Ishikawa (cell line): ENCODE measurements around the gene AGAP1.

Source experiments
- CEBPB ChIP-seq: IDR thresholded peaks from 2 replicates; pipeline ENCODE4 v1.6.1; 2012
- CREB1 ChIP-seq: IDR thresholded peaks from 2 replicates; pipeline ENCODE4 v1.6.1; 2012; ENCODE audit warnings: low read depth
- EGR1 ChIP-seq: IDR thresholded peaks from 2 replicates; pipeline ENCODE4 v1.6.1; 2012
- EP300 ChIP-seq: IDR thresholded peaks from 2 replicates; pipeline ENCODE4 v1.6.1; 2012; ENCODE audit warnings: borderline replicate concordance
- FOXM1 ChIP-seq: IDR thresholded peaks from 2 replicates; pipeline ENCODE4 v1.6.1; 2012; ENCODE audit warnings: low read depth, borderline replicate concordance
- NFIC ChIP-seq: IDR thresholded peaks from 2 replicates; pipeline ENCODE4 v1.6.1; 2012
- RAD21 ChIP-seq: IDR thresholded peaks from 2 replicates; pipeline ENCODE4 v1.6.1; 2012; ENCODE audit warnings: low read depth
- TAF1 ChIP-seq: IDR thresholded peaks from 2 replicates; pipeline ENCODE4 v1.6.1; 2012; ENCODE audit warnings: low read depth, mild to moderate bottlenecking
- TCF12 ChIP-seq: IDR thresholded peaks from 2 replicates; pipeline ENCODE4 v1.6.1; 2012; ENCODE audit warnings: low read depth
- TEAD4 ChIP-seq: IDR thresholded peaks from 2 replicates; pipeline ENCODE4 v1.6.1; 2012
- YY1 ChIP-seq: IDR thresholded peaks from 2 replicates; pipeline ENCODE4 v1.6.1; 2012; ENCODE audit warnings: low read depth
- ZBTB7A ChIP-seq: IDR thresholded peaks from 2 replicates; pipeline ENCODE4 v1.6.1; 2012; ENCODE audit warnings: low read depth
- TF ChIP-seq, protein P1 (sequence below): IDR thresholded peaks from 2 replicates; pipeline ENCODE4 v1.6.1; 2012
- TF ChIP-seq, protein P2 (sequence below): IDR thresholded peaks from 2 replicates; pipeline ENCODE4 v1.6.1; 2012; ENCODE audit warnings: low read depth, mild to moderate bottlenecking
- TF ChIP-seq, protein P3 (sequence below): IDR thresholded peaks from 2 replicates; pipeline ENCODE4 v1.6.1; 2012

AGAP1 gene

DNA sequence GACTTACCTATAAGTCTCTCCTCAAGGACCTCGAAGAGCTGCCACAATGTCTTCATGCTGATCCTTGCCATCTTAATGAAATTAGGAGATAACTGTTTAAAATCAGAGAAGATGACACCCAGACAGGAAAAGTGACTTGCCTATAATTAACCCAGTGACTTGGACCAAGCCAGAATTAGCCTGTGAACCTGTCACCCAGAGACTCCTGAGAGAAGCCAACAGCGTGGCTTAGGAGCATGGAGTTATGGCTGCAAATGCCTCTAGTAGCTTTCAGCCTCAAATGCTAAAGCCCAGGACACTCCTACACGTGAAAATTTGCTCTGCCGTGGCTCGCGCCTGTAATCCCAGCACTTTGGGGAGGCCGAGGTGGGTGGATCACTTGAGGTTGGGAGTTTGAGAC is 570.2 kb downstream of the AGAP1 start:
- TF ChIP-seq TAF1 = no peak
- TF ChIP-seq ZBTB7A = no peak
- TF ChIP-seq, protein P1, sequence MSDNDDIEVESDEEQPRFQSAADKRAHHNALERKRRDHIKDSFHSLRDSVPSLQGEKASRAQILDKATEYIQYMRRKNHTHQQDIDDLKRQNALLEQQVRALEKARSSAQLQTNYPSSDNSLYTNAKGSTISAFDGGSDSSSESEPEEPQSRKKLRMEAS = no peak
- no peak for TF ChIP-seq CREB1
- TF ChIP-seq TEAD4 = no peak
- TF ChIP-seq, protein P2, sequence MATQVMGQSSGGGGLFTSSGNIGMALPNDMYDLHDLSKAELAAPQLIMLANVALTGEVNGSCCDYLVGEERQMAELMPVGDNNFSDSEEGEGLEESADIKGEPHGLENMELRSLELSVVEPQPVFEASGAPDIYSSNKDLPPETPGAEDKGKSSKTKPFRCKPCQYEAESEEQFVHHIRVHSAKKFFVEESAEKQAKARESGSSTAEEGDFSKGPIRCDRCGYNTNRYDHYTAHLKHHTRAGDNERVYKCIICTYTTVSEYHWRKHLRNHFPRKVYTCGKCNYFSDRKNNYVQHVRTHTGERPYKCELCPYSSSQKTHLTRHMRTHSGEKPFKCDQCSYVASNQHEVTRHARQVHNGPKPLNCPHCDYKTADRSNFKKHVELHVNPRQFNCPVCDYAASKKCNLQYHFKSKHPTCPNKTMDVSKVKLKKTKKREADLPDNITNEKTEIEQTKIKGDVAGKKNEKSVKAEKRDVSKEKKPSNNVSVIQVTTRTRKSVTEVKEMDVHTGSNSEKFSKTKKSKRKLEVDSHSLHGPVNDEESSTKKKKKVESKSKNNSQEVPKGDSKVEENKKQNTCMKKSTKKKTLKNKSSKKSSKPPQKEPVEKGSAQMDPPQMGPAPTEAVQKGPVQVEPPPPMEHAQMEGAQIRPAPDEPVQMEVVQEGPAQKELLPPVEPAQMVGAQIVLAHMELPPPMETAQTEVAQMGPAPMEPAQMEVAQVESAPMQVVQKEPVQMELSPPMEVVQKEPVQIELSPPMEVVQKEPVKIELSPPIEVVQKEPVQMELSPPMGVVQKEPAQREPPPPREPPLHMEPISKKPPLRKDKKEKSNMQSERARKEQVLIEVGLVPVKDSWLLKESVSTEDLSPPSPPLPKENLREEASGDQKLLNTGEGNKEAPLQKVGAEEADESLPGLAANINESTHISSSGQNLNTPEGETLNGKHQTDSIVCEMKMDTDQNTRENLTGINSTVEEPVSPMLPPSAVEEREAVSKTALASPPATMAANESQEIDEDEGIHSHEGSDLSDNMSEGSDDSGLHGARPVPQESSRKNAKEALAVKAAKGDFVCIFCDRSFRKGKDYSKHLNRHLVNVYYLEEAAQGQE = no peak
- no peak for TF ChIP-seq CEBPB
- no peak for TF ChIP-seq FOXM1
- no peak for TF ChIP-seq YY1
- TF ChIP-seq EGR1 = no peak

DNA sequence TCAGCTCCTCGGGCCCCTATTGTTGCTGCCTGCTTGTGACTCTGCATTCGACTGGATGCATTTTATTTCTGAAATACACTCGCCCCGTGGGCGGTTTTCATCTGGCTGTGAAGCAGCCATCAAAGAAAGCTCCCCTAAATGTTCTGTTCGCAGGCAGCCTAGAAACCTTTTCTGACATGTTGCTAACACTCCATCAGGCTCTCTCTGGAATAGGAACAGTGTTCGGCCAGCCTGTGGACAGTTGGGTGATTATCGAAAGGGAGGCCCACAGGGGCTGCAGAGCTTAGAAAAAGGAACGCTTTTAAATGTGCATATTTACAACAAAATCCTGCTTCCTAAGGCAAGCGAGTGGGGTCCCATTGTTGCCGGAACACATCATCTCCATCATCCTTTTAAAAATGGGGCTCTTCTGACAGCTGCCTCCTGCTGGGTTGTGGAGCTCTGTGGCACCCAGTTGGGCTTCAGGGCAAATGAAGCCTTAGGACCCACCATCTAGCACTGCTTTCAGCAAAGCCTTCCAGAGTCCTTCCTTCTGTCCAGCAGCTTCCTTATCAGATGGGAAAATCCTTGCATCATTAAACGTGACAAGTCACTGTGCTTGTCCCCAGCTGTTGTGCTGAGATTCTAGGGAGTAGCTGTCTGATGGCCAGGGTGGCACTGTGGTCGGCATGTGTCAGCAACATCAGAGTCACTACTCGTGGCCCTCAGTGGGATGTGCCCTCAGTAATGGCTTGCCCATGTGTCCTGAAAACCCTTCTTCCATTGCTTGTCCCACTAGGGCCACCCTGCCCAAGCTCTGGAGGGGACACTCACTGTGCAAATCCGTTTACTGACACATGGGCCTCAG is 571.7 kb downstream of the AGAP1 start:
- TF ChIP-seq, protein P2 = no peak
- no peak for TF ChIP-seq CEBPB
- TF ChIP-seq, protein P3, sequence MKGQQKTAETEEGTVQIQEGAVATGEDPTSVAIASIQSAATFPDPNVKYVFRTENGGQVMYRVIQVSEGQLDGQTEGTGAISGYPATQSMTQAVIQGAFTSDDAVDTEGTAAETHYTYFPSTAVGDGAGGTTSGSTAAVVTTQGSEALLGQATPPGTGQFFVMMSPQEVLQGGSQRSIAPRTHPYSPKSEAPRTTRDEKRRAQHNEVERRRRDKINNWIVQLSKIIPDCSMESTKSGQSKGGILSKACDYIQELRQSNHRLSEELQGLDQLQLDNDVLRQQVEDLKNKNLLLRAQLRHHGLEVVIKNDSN = no peak

DNA sequence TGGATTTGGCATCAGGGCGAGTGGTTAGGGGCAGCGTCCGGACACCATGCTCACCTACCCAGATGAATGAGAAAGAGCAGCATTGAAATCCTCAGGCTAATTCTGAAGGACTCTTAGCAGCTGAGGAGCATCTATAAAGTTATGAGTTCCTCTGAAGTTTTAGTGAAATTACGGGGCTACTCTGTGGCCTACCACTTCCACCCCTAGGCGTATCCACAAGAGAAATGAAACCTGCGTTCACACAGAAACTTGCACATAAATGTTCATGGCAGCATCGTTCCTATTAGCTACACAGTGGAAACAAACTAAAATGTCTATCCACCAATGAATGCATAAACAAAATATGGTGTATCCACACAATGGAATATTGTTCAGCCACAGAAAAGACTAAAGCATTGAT is 576.4 kb downstream of the AGAP1 start:
- TF ChIP-seq FOXM1 = no peak
- no peak for TF ChIP-seq TEAD4
- TF ChIP-seq RAD21 = no peak
- TF ChIP-seq, protein P3 = no peak
- TF ChIP-seq CEBPB = no peak
- TF ChIP-seq, protein P2 = no peak
- TF ChIP-seq EGR1 = no peak
- TF ChIP-seq, protein P1 = no peak
- TF ChIP-seq CREB1 = no peak
- TF ChIP-seq ZBTB7A = no peak
- no peak for TF ChIP-seq NFIC
- no peak for TF ChIP-seq TAF1
- TF ChIP-seq YY1 = no peak
- no peak for TF ChIP-seq EP300
- TF ChIP-seq TCF12 = no peak

DNA sequence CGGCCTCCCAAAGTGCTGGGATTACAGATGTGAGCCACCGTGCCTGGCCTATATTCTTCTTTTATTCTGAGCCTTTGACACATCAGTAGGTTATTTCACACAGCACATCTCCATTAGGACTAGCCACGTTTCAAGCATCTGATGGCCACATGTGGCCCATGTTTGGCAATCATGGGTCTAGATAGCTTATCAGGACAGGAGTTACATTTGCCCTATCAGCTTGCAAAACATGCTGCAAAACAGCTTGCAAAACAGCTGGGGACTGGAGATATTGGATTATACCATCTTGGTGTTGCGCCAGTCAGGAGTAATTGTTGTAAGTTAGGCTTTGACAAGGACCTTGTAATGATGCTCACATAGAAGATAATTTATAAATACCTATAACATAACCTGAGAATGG is 579.4 kb downstream of the AGAP1 start:
- TF ChIP-seq TCF12 = no peak
- no peak for TF ChIP-seq TEAD4
- no peak for TF ChIP-seq ZBTB7A
- no peak for TF ChIP-seq CREB1
- TF ChIP-seq, protein P2 = no peak
- no peak for TF ChIP-seq RAD21
- no peak for TF ChIP-seq NFIC
- TF ChIP-seq, protein P3 = no peak
- TF ChIP-seq EGR1 = no peak
- no peak for TF ChIP-seq TAF1
- no peak for TF ChIP-seq CEBPB
- TF ChIP-seq EP300 = no peak
- TF ChIP-seq, protein P1 = no peak
